H1 (cell line): ENCODE measurements around the gene LTBP3. TPM values are rescaled to one million over a fixed set of nuclear protein-coding genes. Genes with fewer than 3 reads are reported as not detected.

Experiments used
- BACH1 ChIP-seq: IDR thresholded peaks from 2 replicates; pipeline ENCODE4 v1.6.1; 2012; ENCODE audit warnings: low read length, improper control_type of control experiment
- CEBPB ChIP-seq: IDR thresholded peaks from 2 replicates; pipeline ENCODE4 v1.6.1; 2012; ENCODE audit warnings: low read depth, low read length
- CTCF ChIP-seq, 3 experiments: IDR thresholded peaks; 1 replicate in 2 of 3; 2 replicates in 1 of 3; pipeline versions ENCODE4 v1.5.1 to v1.6.1; 2011; ENCODE audit warnings: low read length in 3 of 3, mild to moderate bottlenecking in 3 of 3, inconsistent platforms in 2 of 3, low read depth in 1 of 3, moderate library complexity in 1 of 3; ENCODE audit not compliant: insufficient read depth in 1 of 3; ENCODE audit errors: control extremely low read depth in 1 of 3
- EZH2 ChIP-seq: fragments of 200-600 bp; sonication (generic); IDR thresholded peaks from 2 replicates; pipeline ENCODE4 v1.7.1; 2012; ENCODE audit warnings: low read depth, mild to moderate bottlenecking, moderate library complexity, low read length, inconsistent platforms; ENCODE audit not compliant: severe bottlenecking
- SP4 ChIP-seq: IDR thresholded peaks from 2 replicates; pipeline ENCODE4 v1.6.1; 2012; ENCODE audit warnings: low read length, inconsistent platforms
- TBP ChIP-seq: IDR thresholded peaks from 2 replicates; pipeline ENCODE4 v1.6.1; 2011; ENCODE audit warnings: low read depth, low read length, improper control_type of control experiment
- polyA plus RNA-seq, 7 experiments: library from polyadenylated mRNA; depleted of rRNA in 3 of 7; stranded (reverse) in 5 of 7; unstranded in 2 of 7; fragments of >200 nt in 5 of 7; fragments of 200-250 nt in 2 of 7; gene quantifications; 1 replicate in 5 of 7; 2 replicates in 1 of 7; 4 replicates in 1 of 7; pipeline versions ENCODE4 v1.2.1 to v1.2.3, GENCODE V29; 2011 to 2013; ENCODE audit warnings: missing spikeins in 2 of 7, mixed read lengths in 2 of 7
- total RNA-seq: library from RNA; stranded (reverse); fragmentation: NEBNext Ultra II Directional; extraction: Animal tissue kit (Norgen Biotek cat#: 25700); gene quantifications from 2 replicates; pipeline ENCODE4 v1.2.1, GENCODE V29; 2021

The LTBP3 gene
- total and polyA plus RNA-seq, 2 of the 8 experiments (the other 6 are each of a cell fraction or from before 2014, with no cell fraction given) = 12.8 to 17.8 TPM

- TF ChIP-seq CTCF (IDR thresholded peaks at IDR 0.05; ENCODE audit: control extremely low read depth in 1 of 3, insufficient read depth in 1 of 3, low read depth in 1 of 3, low read length in 3 of 3) (no peak), EZH2 (no peak), TBP (no peak), SP4 (no peak), BACH1 (no peak), CEBPB (no peak)
Measured at GRCh38 chr11:65559951-65560537, 1.9 kb upstream of the LTBP3 start (continued).
